Panc1 (cell line): ENCODE data around the gene PKIB. TPM values are rescaled to one million over a fixed set of nuclear protein-coding genes. Genes with fewer than 3 reads are reported as not detected.

ENCODE experiments used
- ATAC-seq: fragments of 200-7000 bp; cut with Tn5 transposase; 2 replicates; pipeline ENCODE4 v1.9.1; 2020; ENCODE audit warnings: mild to moderate bottlenecking, moderate library complexity
- BruUV-seq: library from RNA; stranded (reverse); fragments of 400-500 nt; replicated peaks from 2 replicates; lab custom pipeline; 2021; lab: Mats Ljungman, UMichigan
- CTCF ChIA-PET: fragments of 300-600 bp; sonication (Branson Sonifier 250); formaldehyde crosslinking; loops from one replicate; lab custom pipeline; 2022; ENCODE audit warnings: antibody characterized with exemption; lab: Charles Lee
- POLR2A ChIA-PET: fragments of 300-600 bp; sonication (Branson Sonifier 250); formaldehyde crosslinking; loops from one replicate; lab custom pipeline; 2022; ENCODE audit warnings: antibody characterized with exemption; lab: Charles Lee
- DNase-seq: peaks from one replicate; pipeline ENCODE4 v3.0.0-alpha.2; 2010; ENCODE audit warnings: low read depth, low spot score
- H3K27ac ChIP-seq: 2 replicates; pipeline ENCODE4 v1.5.1; 2011; ENCODE audit warnings: mild to moderate bottlenecking, low read length, inconsistent platforms
- H3K27me3 ChIP-seq: fragments of 200-500 bp; sonication (Bioruptor generic); 2 replicates; pipeline ENCODE4 v1.6.0; 2014; ENCODE audit warnings: low read length, inconsistent platforms; ENCODE audit not compliant: control insufficient read depth, insufficient read depth
- H3K36me3 ChIP-seq: fragments of 200-500 bp; sonication (Bioruptor generic); 2 replicates; pipeline ENCODE4 v1.5.1; 2014; ENCODE audit warnings: inconsistent platforms, mild to moderate bottlenecking, low read length, moderate library complexity; ENCODE audit not compliant: control insufficient read depth, insufficient read depth
- H3K4me1 ChIP-seq: 2 replicates; pipeline ENCODE4 v1.5.1; 2011; ENCODE audit warnings: inconsistent platforms, mild to moderate bottlenecking, low read length, moderate library complexity; ENCODE audit not compliant: control insufficient read depth, insufficient read depth
- H3K4me3 ChIP-seq, 2 experiments: 2 replicates each; pipeline ENCODE4 v1.5.1; 2011 to 2012; ENCODE audit warnings: low read depth in 2 of 2, low read length in 2 of 2, mild to moderate bottlenecking in 2 of 2, inconsistent platforms in 1 of 2, moderate library complexity in 1 of 2
- H3K9me3 ChIP-seq: fragments of 200-500 bp; sonication (Bioruptor generic); 2 replicates; pipeline ENCODE4 v1.5.1; 2014; ENCODE audit warnings: low read depth, mild to moderate bottlenecking, inconsistent platforms, low read length, moderate library complexity; ENCODE audit not compliant: control insufficient read depth, insufficient read depth
- CTCF ChIP-seq: fragments of 450-650 bp; IDR thresholded peaks from 2 replicates; pipeline ENCODE4 v1.5.1; 2017; ENCODE audit warnings: mild to moderate bottlenecking
- POLR2AphosphoS5 ChIP-seq: IDR thresholded peaks from 2 replicates; pipeline ENCODE4 v1.6.1; 2012; ENCODE audit warnings: mild to moderate bottlenecking, low read depth, low read length, moderate library complexity
- REST ChIP-seq, 2 experiments: IDR thresholded peaks; 2 replicates each; pipeline ENCODE4 v1.6.1; 2011 to 2012; ENCODE audit warnings: low read depth in 2 of 2, control low read depth in 1 of 2, low read length in 1 of 2, mild to moderate bottlenecking in 1 of 2, moderate library complexity in 1 of 2; ENCODE audit not compliant: insufficient read depth in 1 of 2
- SIN3A ChIP-seq: IDR thresholded peaks from 2 replicates; pipeline ENCODE4 v1.6.1; 2012; ENCODE audit warnings: low read depth, mild to moderate bottlenecking, low read length, moderate library complexity, borderline replicate concordance; ENCODE audit not compliant: insufficient read depth
- TCF7L2 ChIP-seq: IDR thresholded peaks from 2 replicates; pipeline ENCODE4 v1.6.1; 2011; ENCODE audit warnings: mild to moderate bottlenecking, low read depth, low read length, inconsistent platforms
- in situ Hi-C: cut with HindIII; loops from 2 replicates; pipeline ENCODE4 v1.10.0; 2016; ENCODE audit warnings: low sequenced_read_pairs, low pct_unique_long_range_greater_than_20kb
- intact Hi-C: fragments of 100-400 bp; cut with micrococcal nuclease; formaldehyde crosslinking; loops from one replicate; pipeline ENCODE4 v1.10.0; 2022; ENCODE audit not compliant: unreplicated experiment
- total RNA-seq: library from RNA; stranded (reverse); gene quantifications from one replicate; pipeline ENCODE4 v1.2.1, GENCODE V29; 2021; ENCODE audit not compliant: unreplicated experiment

The PKIB gene
- total RNA-seq, 1 experiment from 2014 or later: 1.1 TPM

DNA sequence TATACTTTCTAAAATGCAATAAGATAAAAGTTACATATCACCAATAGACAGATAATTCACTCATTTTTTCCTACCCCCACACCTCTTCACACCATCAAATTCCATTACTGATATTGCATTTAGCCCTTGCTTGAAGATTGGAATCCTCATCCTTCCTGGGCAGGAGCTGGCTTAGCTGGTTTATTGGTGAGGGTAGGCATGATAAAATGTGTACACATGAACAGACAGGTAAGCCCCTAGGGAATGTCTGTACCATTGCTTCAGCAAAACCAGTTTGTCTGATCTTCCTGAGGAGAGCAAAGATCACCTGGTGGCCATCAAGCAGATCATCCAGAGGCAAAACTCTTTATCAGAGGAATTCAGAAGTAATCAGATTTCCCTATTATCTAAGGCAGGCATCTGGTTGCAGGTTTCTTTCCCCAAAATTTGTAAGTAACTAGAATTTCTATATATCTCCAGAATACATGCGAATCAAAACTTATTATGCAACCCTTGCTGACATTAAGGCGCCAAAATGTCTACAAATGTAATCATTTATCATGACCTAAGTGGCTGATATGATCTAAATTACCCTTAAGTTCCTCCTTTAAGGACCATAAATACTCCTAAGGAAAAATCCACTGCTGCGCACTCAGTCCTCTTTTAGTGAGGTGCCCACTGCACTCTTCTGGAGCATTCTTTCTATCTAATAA lies 162.7 kb downstream of the PKIB start:
- ChIA-PET POLR2A (no interaction called here), CTCF (no interaction called here)
- in situ Hi-C loops: no loop called here
- DNase-seq: no peak
- BruUV-seq: no TSS peak
- ATAC-seq: no peak
- H3K27ac ChIP-seq: no peak overlapping the region
- H3K36me3 ChIP-seq: no peaks in the 10 kb centered on the region
- H3K4me3 ChIP-seq: no peak overlapping the region
- TF ChIP-seq SIN3A: no peak
- TF ChIP-seq TCF7L2: no peak
- no peak for TF ChIP-seq POLR2AphosphoS5
- TF ChIP-seq CTCF: no peak
- TF ChIP-seq REST (IDR thresholded peaks at IDR 0.05; ENCODE audit: insufficient read depth in 1 of 2, low read depth in 2 of 2, low read length in 1 of 2): no peak
- no peaks in the 10 kb centered on the region for H3K4me1 ChIP-seq
- no peaks in the 10 kb centered on the region for H3K9me3 ChIP-seq
- no peaks in the 10 kb centered on the region; the same call in 1 of the 2 replicates for H3K27me3 ChIP-seq
- intact Hi-C loops: no loop called here

Other genes with a start within 250 kb of the PKIB start
- gene HSF2, start 210.8 kb upstream of the PKIB start, total RNA-seq: 21.1 TPM
- 131 TPM for gene SERINC1, start 138.6 kb upstream of the PKIB start, total RNA-seq
- gene FABP7, start 169.3 kb downstream of the PKIB start, total RNA-seq: not detected
- gene SMPDL3A, start 178.9 kb downstream of the PKIB start, total RNA-seq: 1.8 TPM